ENCODE data around the gene CCDC28A.

The CCDC28A gene

GRCh38 chr6:138809677-138810076, 36.1 kb downstream of the CCDC28A start:
- no peak overlapping the region for H3K4me3 ChIP-seq (ENCODE audit: insufficient read depth, low read depth, low read length)
- H3K9me3 ChIP-seq (ENCODE audit: control insufficient read depth, low read length): no peaks in the 10 kb centered on the region
- no peaks in the 10 kb centered on the region for H3K27me3 ChIP-seq (ENCODE audit: control insufficient read depth, insufficient read depth, low read length, poor library complexity, severe bottlenecking)
- H3K4me1 ChIP-seq (ENCODE audit: control insufficient read depth, insufficient read depth, low read length): no peaks in the 10 kb centered on the region
- WGBS, 2 experiments: 92 to 100% methylated on average over 1 of the region's 3 CpGs
- no peaks in the 10 kb centered on the region for H3K36me3 ChIP-seq (ENCODE audit: control insufficient read depth, insufficient read depth, low read length)
- no peak overlapping the region for H3K27ac ChIP-seq (ENCODE audit: insufficient read depth, low read depth, low read length, poor library complexity, severe bottlenecking)

GRCh38 chr6:138811866-138812265, 38.3 kb downstream of the CCDC28A start:
- Histone ChIP-seq H3K4me3 (ENCODE audit: insufficient read depth, low read depth, low read length) (no peak overlapping the region), H3K27ac (ENCODE audit: insufficient read depth, low read depth, low read length, poor library complexity, severe bottlenecking) (no peak overlapping the region), H3K4me1 (ENCODE audit: control insufficient read depth, insufficient read depth, low read length) (no peaks in the 10 kb centered on the region), H3K27me3 (ENCODE audit: control insufficient read depth, insufficient read depth, low read length, poor library complexity, severe bottlenecking) (no peaks in the 10 kb centered on the region), H3K36me3 (ENCODE audit: control insufficient read depth, insufficient read depth, low read length) (no peaks in the 10 kb centered on the region), H3K9me3 (ENCODE audit: control insufficient read depth, low read length) (no peaks in the 10 kb centered on the region)
- WGBS, 2 experiments: 86 to 90% methylated on average over 3 of the region's 3 CpGs

GRCh38 chr6:138814179-138814834, 40.7 kb downstream of the CCDC28A start:
- 90 to 100% methylated on average over 2 to 3 of the region's 5 CpGs for WGBS, 2 experiments
- Histone ChIP-seq H3K27me3 (ENCODE audit: control insufficient read depth, insufficient read depth, low read length, poor library complexity, severe bottlenecking) (no peaks in the 10 kb centered on the region), H3K9me3 (ENCODE audit: control insufficient read depth, low read length) (no peaks in the 10 kb centered on the region), H3K4me1 (ENCODE audit: control insufficient read depth, insufficient read depth, low read length) (peaks cover 6% of the 10 kb centered on the region), H3K36me3 (ENCODE audit: control insufficient read depth, insufficient read depth, low read length) (no peaks in the 10 kb centered on the region), H3K4me3 (ENCODE audit: insufficient read depth, low read depth, low read length) (no peak overlapping the region), H3K27ac (ENCODE audit: insufficient read depth, low read depth, low read length, poor library complexity, severe bottlenecking) (no peak overlapping the region)

- Histone ChIP-seq H3K27ac (ENCODE audit: insufficient read depth, low read depth, low read length, poor library complexity, severe bottlenecking) (no peak overlapping the region), H3K4me3 (ENCODE audit: insufficient read depth, low read depth, low read length) (no peak overlapping the region), H3K27me3 (ENCODE audit: control insufficient read depth, insufficient read depth, low read length, poor library complexity, severe bottlenecking) (no peaks in the 10 kb centered on the region), H3K36me3 (ENCODE audit: control insufficient read depth, insufficient read depth, low read length) (no peaks in the 10 kb centered on the region), H3K9me3 (ENCODE audit: control insufficient read depth, low read length) (no peaks in the 10 kb centered on the region), H3K4me1 (ENCODE audit: control insufficient read depth, insufficient read depth, low read length) (peaks cover 6% of the 10 kb centered on the region)
- WGBS, 2 experiments: 88 to 90% methylated on average over 6 of the region's 6 CpGs
Measured at GRCh38 chr6:138815221-138815620, 41.7 kb downstream of the CCDC28A start.

- no peak overlapping the region for H3K27ac ChIP-seq (ENCODE audit: insufficient read depth, low read depth, low read length, poor library complexity, severe bottlenecking)
- no peaks in the 10 kb centered on the region for H3K27me3 ChIP-seq (ENCODE audit: control insufficient read depth, insufficient read depth, low read length, poor library complexity, severe bottlenecking)
- peaks cover 6% of the 10 kb centered on the region for H3K4me1 ChIP-seq (ENCODE audit: control insufficient read depth, insufficient read depth, low read length)
- WGBS, 2 experiments: 56 to 64% methylated on average over 4 of the region's 4 CpGs
- H3K4me3 ChIP-seq (ENCODE audit: insufficient read depth, low read depth, low read length): no peak overlapping the region
- H3K36me3 ChIP-seq (ENCODE audit: control insufficient read depth, insufficient read depth, low read length): no peaks in the 10 kb centered on the region
- no peaks in the 10 kb centered on the region for H3K9me3 ChIP-seq (ENCODE audit: control insufficient read depth, low read length)
Measured at GRCh38 chr6:138815797-138816528, 42.4 kb downstream of the CCDC28A start.

GRCh38 chr6:138817799-138818198, 44.2 kb downstream of the CCDC28A start:
- Histone ChIP-seq H3K27ac (ENCODE audit: insufficient read depth, low read depth, low read length, poor library complexity, severe bottlenecking) (no peak overlapping the region), H3K4me1 (ENCODE audit: control insufficient read depth, insufficient read depth, low read length) (peaks cover 6% of the 10 kb centered on the region)
- 65 to 72% methylated on average over 4 of the region's 4 CpGs for WGBS, 2 experiments

GRCh38 chr6:138818496-138819194, 45.1 kb downstream of the CCDC28A start:
- peaks cover 6% of the 10 kb centered on the region for H3K4me1 ChIP-seq (ENCODE audit: control insufficient read depth, insufficient read depth, low read length)
- H3K4me3 ChIP-seq (ENCODE audit: insufficient read depth, low read depth, low read length): no peak overlapping the region
- H3K27ac ChIP-seq (ENCODE audit: insufficient read depth, low read depth, low read length, poor library complexity, severe bottlenecking): no peak overlapping the region
- WGBS, 2 experiments: 92 to 94% methylated on average over 10 of the region's 10 CpGs
- H3K36me3 ChIP-seq (ENCODE audit: control insufficient read depth, insufficient read depth, low read length): no peaks in the 10 kb centered on the region
- no peaks in the 10 kb centered on the region for H3K9me3 ChIP-seq (ENCODE audit: control insufficient read depth, low read length)
- no peaks in the 10 kb centered on the region for H3K27me3 ChIP-seq (ENCODE audit: control insufficient read depth, insufficient read depth, low read length, poor library complexity, severe bottlenecking)

More at GRCh38 chr6:138817799-138818198, 44.2 kb downstream of the CCDC28A start:
- Histone ChIP-seq H3K36me3 (ENCODE audit: control insufficient read depth, insufficient read depth, low read length) (no peaks in the 10 kb centered on the region), H3K27me3 (ENCODE audit: control insufficient read depth, insufficient read depth, low read length, poor library complexity, severe bottlenecking) (no peaks in the 10 kb centered on the region), H3K9me3 (ENCODE audit: control insufficient read depth, low read length) (no peaks in the 10 kb centered on the region), H3K4me3 (ENCODE audit: insufficient read depth, low read depth, low read length) (no peak overlapping the region)

GRCh38 chr6:138821519-138821918, 48.0 kb downstream of the CCDC28A start:
- Histone ChIP-seq H3K9me3 (ENCODE audit: control insufficient read depth, low read length) (no peaks in the 10 kb centered on the region), H3K4me1 (ENCODE audit: control insufficient read depth, insufficient read depth, low read length) (peaks cover 6% of the 10 kb centered on the region), H3K36me3 (ENCODE audit: control insufficient read depth, insufficient read depth, low read length) (no peaks in the 10 kb centered on the region), H3K4me3 (ENCODE audit: insufficient read depth, low read depth, low read length) (no peak overlapping the region), H3K27ac (ENCODE audit: insufficient read depth, low read depth, low read length, poor library complexity, severe bottlenecking) (no peak overlapping the region), H3K27me3 (ENCODE audit: control insufficient read depth, insufficient read depth, low read length, poor library complexity, severe bottlenecking) (no peaks in the 10 kb centered on the region)
- 90 to 94% methylated on average over 4 of the region's 4 CpGs for WGBS, 2 experiments

- no peak overlapping the region for H3K27ac ChIP-seq (ENCODE audit: insufficient read depth, low read depth, low read length, poor library complexity, severe bottlenecking)
- no peaks in the 10 kb centered on the region for H3K36me3 ChIP-seq (ENCODE audit: control insufficient read depth, insufficient read depth, low read length)
- WGBS, 2 experiments: 88 to 90% methylated on average over 11 of the region's 11 CpGs
- H3K27me3 ChIP-seq (ENCODE audit: control insufficient read depth, insufficient read depth, low read length, poor library complexity, severe bottlenecking): no peaks in the 10 kb centered on the region
- H3K9me3 ChIP-seq (ENCODE audit: control insufficient read depth, low read length): no peaks in the 10 kb centered on the region
- no peak overlapping the region for H3K4me3 ChIP-seq (ENCODE audit: insufficient read depth, low read depth, low read length)
- H3K4me1 ChIP-seq (ENCODE audit: control insufficient read depth, insufficient read depth, low read length): no peaks in the 10 kb centered on the region
Measured at GRCh38 chr6:138824482-138825144, 51.0 kb downstream of the CCDC28A start.

- 83 to 86% methylated on average over 7 of the region's 7 CpGs for WGBS, 2 experiments
- Histone ChIP-seq H3K27me3 (ENCODE audit: control insufficient read depth, insufficient read depth, low read length, poor library complexity, severe bottlenecking) (no peaks in the 10 kb centered on the region), H3K9me3 (ENCODE audit: control insufficient read depth, low read length) (no peaks in the 10 kb centered on the region), H3K27ac (ENCODE audit: insufficient read depth, low read depth, low read length, poor library complexity, severe bottlenecking) (no peak overlapping the region), H3K4me1 (ENCODE audit: control insufficient read depth, insufficient read depth, low read length) (no peaks in the 10 kb centered on the region), H3K4me3 (ENCODE audit: insufficient read depth, low read depth, low read length) (no peak overlapping the region), H3K36me3 (ENCODE audit: control insufficient read depth, insufficient read depth, low read length) (no peaks in the 10 kb centered on the region)
Measured at GRCh38 chr6:138830248-138830647, 56.7 kb downstream of the CCDC28A start.

Data from ectodermal cell (in vitro differentiated cells).